Suprapubic skin (tissue), 4 donors: ENCODE data around the gene ADAMTS17. TPM values are rescaled to one million over a fixed set of nuclear protein-coding genes. Genes with fewer than 3 reads are reported as not detected.

ENCODE experiments used
- DNase-seq, 2 donors: peaks; one replicate each; pipeline ENCODE4 v3.0.0-alpha.2; 2019; ENCODE audit warnings: low spot score in 2 of 2
- H3K27ac ChIP-seq: fragments of 200-600 bp; sonication (generic); one replicate; pipeline ENCODE4 v1.5.1; 2019
- H3K27me3 ChIP-seq: fragments of 200-600 bp; sonication (generic); one replicate; pipeline ENCODE4 v1.5.1; 2019
- H3K36me3 ChIP-seq: fragments of 200-600 bp; sonication (generic); one replicate; pipeline ENCODE4 v1.5.1; 2019
- H3K4me1 ChIP-seq: fragments of 200-600 bp; sonication (generic); one replicate; pipeline ENCODE4 v1.5.1; 2019
- H3K4me3 ChIP-seq: fragments of 200-600 bp; sonication (generic); one replicate; pipeline ENCODE4 v1.5.1; 2019; ENCODE audit warnings: mild to moderate bottlenecking
- H3K9me3 ChIP-seq: fragments of 200-600 bp; sonication (generic); one replicate; pipeline ENCODE4 v1.5.1; 2019
- EP300 ChIP-seq: sonication (generic); formaldehyde crosslinking; IDR thresholded peaks from one replicate; pipeline ENCODE4 v1.6.1; 2017; ENCODE audit warnings: antibody characterized with exemption
- POLR2A ChIP-seq, 2 donors: fragments of 450-650 bp; IDR thresholded peaks; one replicate each; pipeline ENCODE4 v1.6.1; 2017; ENCODE audit warnings: antibody characterized with exemption in 2 of 2, mild to moderate bottlenecking in 2 of 2, moderate library complexity in 2 of 2
- POLR2AphosphoS5 ChIP-seq, 3 donors: sonication (generic); formaldehyde crosslinking; IDR thresholded peaks; one replicate each; pipeline ENCODE4 v1.6.1; 2017; ENCODE audit warnings: antibody characterized with exemption in 3 of 3
- WGBS: methylation state at CpG from one replicate; pipeline ENCODE4 v1.1.5; 2018; 5-methylcytosine and 5-hydroxymethylcytosine counted together
- total RNA-seq, 4 donors: library from RNA; depleted of rRNA; stranded (reverse); fragments of >200 nt; gene quantifications; one replicate each; pipeline ENCODE4 v1.1.0, GENCODE V29; 2016
- TF ChIP-seq, protein P1 (sequence below), 2 donors: fragments of 200-600 bp in 1 of 2; fragments of 450-650 bp in 1 of 2; sonication (generic) in 1 of 2; IDR thresholded peaks; one replicate each; pipeline ENCODE4 v1.5.1; 2016 to 2019; ENCODE audit warnings: antibody characterized with exemption in 2 of 2, mild to moderate bottlenecking in 1 of 2, moderate library complexity in 1 of 2

ADAMTS17 gene
- total RNA-seq, 4 donors from 2014 or later: 4.2 to 12.3 (median 6.3) TPM

DNA sequence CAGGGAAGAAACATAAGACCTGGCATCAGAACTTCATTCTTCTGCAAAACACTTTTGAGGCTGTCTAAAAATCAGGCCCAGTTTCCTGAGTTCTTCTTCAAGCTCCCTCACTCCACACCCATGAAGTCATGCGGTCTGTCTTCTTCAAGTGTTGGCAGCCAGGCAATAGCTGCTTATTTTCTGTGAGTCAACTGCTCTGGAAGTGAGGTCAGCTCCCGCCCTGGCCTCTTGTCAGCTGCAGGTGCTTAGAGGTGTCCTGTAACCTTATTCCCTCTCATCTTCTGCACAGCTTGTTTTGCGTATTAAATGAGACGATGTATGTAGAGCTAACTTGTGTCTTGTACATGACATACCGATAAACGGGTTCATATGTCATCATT, 226.1 kb downstream of the ADAMTS17 start:
- no peak overlapping the region for H3K4me3 ChIP-seq
- H3K27ac ChIP-seq: no peak overlapping the region
- peaks cover 2% of the 10 kb centered on the region for H3K9me3 ChIP-seq
- H3K36me3 ChIP-seq: no peaks in the 10 kb centered on the region
- no peaks in the 10 kb centered on the region for H3K27me3 ChIP-seq
- no peak for DNase-seq
- WGBS: 81% methylated on average over 6 of the region's 6 CpGs
- peaks cover 36% of the 10 kb centered on the region for H3K4me1 ChIP-seq
- TF ChIP-seq POLR2A (IDR thresholded peaks at IDR 0.05) (no peak), EP300 (no peak), POLR2AphosphoS5 (IDR thresholded peaks at IDR 0.05) (no peak)
- TF ChIP-seq, protein P1, sequence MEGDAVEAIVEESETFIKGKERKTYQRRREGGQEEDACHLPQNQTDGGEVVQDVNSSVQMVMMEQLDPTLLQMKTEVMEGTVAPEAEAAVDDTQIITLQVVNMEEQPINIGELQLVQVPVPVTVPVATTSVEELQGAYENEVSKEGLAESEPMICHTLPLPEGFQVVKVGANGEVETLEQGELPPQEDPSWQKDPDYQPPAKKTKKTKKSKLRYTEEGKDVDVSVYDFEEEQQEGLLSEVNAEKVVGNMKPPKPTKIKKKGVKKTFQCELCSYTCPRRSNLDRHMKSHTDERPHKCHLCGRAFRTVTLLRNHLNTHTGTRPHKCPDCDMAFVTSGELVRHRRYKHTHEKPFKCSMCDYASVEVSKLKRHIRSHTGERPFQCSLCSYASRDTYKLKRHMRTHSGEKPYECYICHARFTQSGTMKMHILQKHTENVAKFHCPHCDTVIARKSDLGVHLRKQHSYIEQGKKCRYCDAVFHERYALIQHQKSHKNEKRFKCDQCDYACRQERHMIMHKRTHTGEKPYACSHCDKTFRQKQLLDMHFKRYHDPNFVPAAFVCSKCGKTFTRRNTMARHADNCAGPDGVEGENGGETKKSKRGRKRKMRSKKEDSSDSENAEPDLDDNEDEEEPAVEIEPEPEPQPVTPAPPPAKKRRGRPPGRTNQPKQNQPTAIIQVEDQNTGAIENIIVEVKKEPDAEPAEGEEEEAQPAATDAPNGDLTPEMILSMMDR (IDR thresholded peaks at IDR 0.05): no peak

DNA sequence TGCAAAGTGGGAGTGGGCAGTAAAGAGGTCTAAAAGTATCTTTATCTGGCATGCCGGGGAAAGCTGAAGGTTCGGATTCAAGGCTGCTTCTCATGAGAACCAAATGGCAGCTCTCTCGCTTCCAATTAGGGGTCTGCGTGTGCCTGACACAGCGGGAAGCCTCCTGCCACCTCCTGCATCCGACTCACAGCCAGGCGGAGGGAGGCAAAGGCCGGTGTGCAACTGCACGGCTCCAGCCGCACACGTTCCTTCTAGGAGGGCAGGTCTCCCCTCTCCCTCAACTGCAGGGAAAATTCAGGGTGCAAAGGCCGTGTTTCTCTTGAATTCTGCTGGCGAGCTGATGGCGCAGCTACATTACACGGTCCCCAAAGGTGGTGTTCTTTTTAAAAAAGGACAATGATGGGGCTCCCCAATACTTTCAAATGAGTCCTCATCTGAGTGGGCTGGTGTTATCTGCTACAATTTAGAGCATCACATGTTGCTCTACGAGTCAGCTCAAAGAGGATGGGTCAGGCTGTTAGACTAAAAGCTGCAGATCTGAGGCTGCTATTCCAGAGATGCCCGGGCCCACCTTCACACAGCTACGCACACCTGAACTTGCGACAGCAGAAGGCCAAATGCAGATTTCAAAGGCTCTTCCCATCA, 226.6 kb downstream of the ADAMTS17 start:
- Histone ChIP-seq H3K4me1 (peaks cover 38% of the 10 kb centered on the region), H3K4me3 (no peak overlapping the region), H3K9me3 (no peaks in the 10 kb centered on the region), H3K27ac (no peak overlapping the region), H3K36me3 (no peaks in the 10 kb centered on the region), H3K27me3 (no peaks in the 10 kb centered on the region)
- TF ChIP-seq POLR2AphosphoS5 (IDR thresholded peaks at IDR 0.05): no peak
- WGBS: 91% methylated on average over 19 of the region's 19 CpGs
- DNase-seq: no peak

GRCh38 chr15:100114571-100114970, 227.2 kb downstream of the ADAMTS17 start:
- Histone ChIP-seq H3K27ac (peak overlapping the region; percentile 35), H3K4me1 (peaks cover 38% of the 10 kb centered on the region), H3K4me3 (peak overlapping the region; percentile 30), H3K9me3 (no peaks in the 10 kb centered on the region), H3K27me3 (no peaks in the 10 kb centered on the region), H3K36me3 (no peaks in the 10 kb centered on the region)
- no peak for DNase-seq
- TF ChIP-seq, protein P1 (IDR thresholded peaks at IDR 0.05): no peak
- TF ChIP-seq POLR2A (IDR thresholded peaks at IDR 0.05) (no peak), EP300 (no peak), POLR2AphosphoS5 (IDR thresholded peaks at IDR 0.05) (no peak)
- WGBS: 75% methylated on average over 9 of the region's 9 CpGs

DNA sequence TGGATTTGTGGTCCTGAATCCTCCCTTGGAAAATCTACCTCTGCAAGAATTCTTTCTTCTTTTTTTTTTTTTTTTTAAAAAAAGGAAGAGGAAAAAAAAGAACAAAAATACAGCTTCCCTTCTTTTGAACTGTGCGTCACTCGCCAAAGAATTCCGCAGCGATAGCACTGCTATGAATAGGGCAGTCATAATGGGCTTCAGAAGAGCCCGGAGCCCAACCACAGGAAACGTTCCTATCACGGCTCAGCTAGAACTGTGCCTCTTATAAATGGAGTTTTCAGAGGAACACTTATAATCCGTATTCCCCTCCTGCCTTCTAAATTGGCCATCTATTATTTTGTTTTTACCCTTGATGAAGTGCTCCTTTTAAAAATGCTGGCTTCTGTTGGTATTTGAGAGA, 227.7 kb downstream of the ADAMTS17 start:
- peak overlapping the region; percentile 35 for H3K27ac ChIP-seq
- no peaks in the 10 kb centered on the region for H3K9me3 ChIP-seq
- no peaks in the 10 kb centered on the region for H3K27me3 ChIP-seq
- H3K4me1 ChIP-seq: peaks cover 38% of the 10 kb centered on the region
- peak overlapping the region; percentile 30 for H3K4me3 ChIP-seq
- 33% methylated on average over 8 of the region's 8 CpGs for WGBS
- TF ChIP-seq POLR2AphosphoS5 (IDR thresholded peaks at IDR 0.05): no peak
- TF ChIP-seq, protein P1 (IDR thresholded peaks at IDR 0.05): no peak
- TF ChIP-seq POLR2A (IDR thresholded peaks at IDR 0.05): no peak
- no peak for TF ChIP-seq EP300
- H3K36me3 ChIP-seq: no peaks in the 10 kb centered on the region
- no peak for DNase-seq

DNA sequence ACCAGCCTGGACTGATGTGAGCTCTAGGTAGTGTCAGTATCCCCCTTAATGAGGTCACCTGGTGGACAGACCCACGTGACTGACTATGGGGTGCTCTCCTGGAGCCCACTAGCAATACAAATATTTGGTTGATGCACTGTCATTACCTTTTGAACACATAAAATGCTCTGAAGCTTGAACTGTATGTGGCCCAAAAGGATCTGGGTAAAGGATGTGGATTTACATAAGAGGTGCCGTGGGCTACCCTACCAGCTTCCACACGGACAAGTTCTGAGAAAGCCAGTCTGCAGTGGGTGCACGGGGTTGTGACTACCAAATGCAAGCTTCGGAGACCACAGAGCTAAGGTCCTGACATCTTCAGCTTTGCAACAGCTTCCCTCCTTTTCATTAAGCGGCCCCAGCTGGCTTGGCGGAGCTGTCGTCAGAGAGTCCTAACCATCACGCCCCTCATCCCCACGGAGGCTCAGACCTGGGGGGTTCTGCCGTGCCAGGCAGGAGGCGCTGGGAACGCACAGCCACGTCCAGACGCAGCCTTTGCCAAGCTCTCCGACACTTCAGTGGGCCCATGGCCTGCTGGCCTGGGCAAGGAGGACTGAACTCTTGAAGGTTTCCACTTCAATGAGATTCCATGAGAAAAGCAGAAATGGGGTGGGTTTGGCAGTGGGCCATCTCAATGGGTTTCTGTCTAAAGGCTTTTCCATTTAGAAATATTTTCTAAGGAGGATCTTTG, 228.3 kb downstream of the ADAMTS17 start:
- H3K9me3 ChIP-seq: no peaks in the 10 kb centered on the region
- TF ChIP-seq POLR2AphosphoS5 (IDR thresholded peaks at IDR 0.05): no peak
- TF ChIP-seq, protein P1 (IDR thresholded peaks at IDR 0.05): no peak
- TF ChIP-seq POLR2A (IDR thresholded peaks at IDR 0.05): no peak
- H3K4me1 ChIP-seq: peaks cover 38% of the 10 kb centered on the region
- 72% methylated on average over 16 of the region's 16 CpGs for WGBS
- H3K4me3 ChIP-seq: no peak overlapping the region
- H3K27me3 ChIP-seq: no peaks in the 10 kb centered on the region
- H3K27ac ChIP-seq: peak overlapping the region; percentile 3
- H3K36me3 ChIP-seq: no peaks in the 10 kb centered on the region
- DNase-seq: no peak
